GM12873 (cell line): Measurements from ENCODE around the gene CRADD.

ENCODE experiments used
- TF ChIP-seq, protein P1 (sequence below): IDR thresholded peaks from 2 replicates; pipeline ENCODE4 v1.5.1; 2012; ENCODE audit warnings: low read depth, mild to moderate bottlenecking, moderate library complexity, low read length, control low read depth; ENCODE audit not compliant: insufficient read depth; ENCODE audit errors: missing control alignments

CRADD gene

DNA sequence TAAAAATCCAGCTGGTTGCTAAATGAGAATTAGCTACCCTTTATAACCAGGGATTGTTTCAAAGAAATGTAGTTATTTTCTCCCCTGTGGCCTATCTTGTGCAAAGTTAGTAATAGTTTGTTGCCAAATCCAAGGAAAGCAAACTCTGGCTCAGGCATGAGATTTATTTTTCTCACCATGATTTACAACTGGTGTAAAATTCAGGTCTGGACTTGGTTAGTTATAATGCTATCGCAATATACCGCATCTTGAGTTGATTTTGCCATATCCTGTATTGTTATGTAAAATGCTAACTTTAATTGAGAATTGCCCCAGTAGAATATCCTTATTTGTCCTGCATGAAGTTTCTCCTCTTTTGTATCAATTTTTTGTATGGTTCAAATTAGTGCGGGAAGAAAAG lies 135.5 kb downstream of the CRADD start:
- TF ChIP-seq, protein P1, sequence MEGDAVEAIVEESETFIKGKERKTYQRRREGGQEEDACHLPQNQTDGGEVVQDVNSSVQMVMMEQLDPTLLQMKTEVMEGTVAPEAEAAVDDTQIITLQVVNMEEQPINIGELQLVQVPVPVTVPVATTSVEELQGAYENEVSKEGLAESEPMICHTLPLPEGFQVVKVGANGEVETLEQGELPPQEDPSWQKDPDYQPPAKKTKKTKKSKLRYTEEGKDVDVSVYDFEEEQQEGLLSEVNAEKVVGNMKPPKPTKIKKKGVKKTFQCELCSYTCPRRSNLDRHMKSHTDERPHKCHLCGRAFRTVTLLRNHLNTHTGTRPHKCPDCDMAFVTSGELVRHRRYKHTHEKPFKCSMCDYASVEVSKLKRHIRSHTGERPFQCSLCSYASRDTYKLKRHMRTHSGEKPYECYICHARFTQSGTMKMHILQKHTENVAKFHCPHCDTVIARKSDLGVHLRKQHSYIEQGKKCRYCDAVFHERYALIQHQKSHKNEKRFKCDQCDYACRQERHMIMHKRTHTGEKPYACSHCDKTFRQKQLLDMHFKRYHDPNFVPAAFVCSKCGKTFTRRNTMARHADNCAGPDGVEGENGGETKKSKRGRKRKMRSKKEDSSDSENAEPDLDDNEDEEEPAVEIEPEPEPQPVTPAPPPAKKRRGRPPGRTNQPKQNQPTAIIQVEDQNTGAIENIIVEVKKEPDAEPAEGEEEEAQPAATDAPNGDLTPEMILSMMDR: no peak

DNA sequence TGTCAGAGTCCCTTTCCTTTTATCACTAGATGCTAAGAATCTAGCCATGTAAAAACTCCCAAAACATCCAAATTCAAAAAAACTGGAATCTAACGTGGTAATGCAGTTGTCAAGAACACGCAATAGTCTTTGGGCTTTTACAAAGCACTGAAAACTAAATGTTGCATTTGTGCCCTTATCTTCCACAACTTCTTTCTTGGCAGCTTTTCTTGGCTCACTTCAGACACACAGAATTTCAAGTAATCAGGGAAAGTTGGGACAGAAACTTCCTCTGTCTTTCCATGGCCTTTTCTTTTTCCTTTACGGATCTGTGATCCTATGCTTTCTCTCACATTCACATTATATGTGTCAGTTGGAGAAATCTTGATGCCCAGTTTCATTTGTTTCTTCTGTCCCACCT lies 136.0 kb downstream of the CRADD start:
- TF ChIP-seq, protein P1: no peak

DNA sequence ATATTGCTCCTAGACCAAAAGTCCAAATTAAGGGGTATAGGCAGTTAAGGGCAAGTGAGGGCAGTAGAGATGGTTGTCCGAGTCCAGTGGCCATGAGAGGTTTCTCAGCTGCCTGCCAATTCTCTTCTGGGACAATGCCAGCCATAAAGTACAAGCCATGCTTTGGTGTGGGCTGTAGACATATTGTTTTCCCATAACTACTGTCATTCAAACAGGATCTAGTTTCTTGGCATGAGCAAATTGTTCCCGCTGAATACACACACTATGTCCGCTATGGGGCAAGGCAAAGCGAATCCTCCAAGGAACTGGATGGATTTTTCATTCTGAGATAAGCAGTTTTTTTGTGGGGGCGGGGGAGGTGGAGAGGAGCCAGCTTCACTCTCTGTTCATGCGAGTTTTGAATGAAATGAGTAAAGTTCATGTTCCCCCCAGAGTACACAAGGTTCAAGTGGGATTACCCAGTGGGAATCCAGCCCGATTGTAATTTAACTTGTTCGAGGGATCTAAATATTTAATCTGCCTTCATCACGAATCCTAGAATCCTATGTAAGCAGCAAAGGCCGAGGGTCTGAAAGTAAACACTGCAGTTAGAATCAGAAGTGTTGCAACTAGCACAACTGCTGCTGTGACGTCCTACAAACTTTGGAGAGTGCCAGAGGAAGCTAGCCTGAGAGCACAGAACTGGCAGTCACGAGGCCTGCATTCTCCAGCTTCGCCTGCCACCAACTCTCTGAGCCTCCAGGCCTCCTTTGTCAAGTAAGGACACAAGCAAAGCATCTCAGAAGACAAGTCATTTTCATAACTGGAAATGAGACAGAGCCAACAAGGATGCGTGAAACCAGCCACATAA lies 137.0 kb downstream of the CRADD start:
- TF ChIP-seq, protein P1: no peak

DNA sequence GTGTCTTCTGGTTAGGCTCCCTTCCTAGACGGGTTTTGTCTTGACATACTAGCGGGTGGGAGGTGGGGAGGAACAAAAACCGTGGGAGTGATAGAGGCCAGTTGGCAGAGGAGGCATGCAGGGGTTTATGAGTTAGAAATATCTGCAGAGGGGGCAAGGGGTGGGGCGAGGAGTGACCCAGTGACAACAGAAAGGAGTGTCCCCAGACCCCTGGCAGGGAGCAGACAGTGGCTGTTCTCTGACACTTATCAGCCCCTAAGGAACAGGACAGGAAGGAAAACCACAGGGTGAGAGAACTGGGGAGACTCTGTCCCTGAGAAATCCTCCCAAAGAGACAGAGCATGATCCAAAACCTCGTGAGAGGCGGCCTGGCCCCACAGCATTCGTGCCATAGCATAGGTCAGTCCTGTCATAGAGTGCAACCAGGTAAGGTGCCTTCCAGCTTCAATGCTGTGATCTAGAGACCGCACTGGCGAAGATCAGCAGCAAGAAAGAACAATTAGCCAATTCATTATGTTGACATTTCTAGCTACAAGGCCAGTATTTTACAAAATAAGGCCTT lies 141.4 kb downstream of the CRADD start:
- TF ChIP-seq, protein P1: no peak

GRCh38 chr12:93819050-93819491 lies 141.9 kb downstream of the CRADD start:
- TF ChIP-seq, protein P1: no peak

- TF ChIP-seq, protein P1: no peak
Observed at GRCh38 chr12:93823616-93824391, 146.6 kb downstream of the CRADD start.
